ENCODE measurements around the gene CAMK1.

DNA sequence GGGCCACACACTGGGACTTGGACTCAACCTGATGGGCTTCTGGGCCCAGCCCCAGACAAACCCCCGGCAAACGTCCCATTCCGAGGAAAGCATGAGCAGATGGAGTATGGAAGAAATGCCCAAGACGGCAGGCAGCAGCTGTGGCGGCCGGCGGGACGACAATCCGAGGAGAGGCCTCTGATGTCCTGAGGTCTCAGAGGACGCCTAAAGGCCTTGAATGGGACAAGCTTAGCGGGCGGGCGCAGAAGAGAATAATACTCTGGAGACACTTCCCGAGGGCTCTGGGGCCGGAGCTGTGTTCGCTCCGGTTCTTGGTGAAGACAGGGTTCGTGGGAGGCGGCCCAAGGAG is 20.5 kb downstream of the CAMK1 start:
- TF ChIP-seq, protein P1, sequence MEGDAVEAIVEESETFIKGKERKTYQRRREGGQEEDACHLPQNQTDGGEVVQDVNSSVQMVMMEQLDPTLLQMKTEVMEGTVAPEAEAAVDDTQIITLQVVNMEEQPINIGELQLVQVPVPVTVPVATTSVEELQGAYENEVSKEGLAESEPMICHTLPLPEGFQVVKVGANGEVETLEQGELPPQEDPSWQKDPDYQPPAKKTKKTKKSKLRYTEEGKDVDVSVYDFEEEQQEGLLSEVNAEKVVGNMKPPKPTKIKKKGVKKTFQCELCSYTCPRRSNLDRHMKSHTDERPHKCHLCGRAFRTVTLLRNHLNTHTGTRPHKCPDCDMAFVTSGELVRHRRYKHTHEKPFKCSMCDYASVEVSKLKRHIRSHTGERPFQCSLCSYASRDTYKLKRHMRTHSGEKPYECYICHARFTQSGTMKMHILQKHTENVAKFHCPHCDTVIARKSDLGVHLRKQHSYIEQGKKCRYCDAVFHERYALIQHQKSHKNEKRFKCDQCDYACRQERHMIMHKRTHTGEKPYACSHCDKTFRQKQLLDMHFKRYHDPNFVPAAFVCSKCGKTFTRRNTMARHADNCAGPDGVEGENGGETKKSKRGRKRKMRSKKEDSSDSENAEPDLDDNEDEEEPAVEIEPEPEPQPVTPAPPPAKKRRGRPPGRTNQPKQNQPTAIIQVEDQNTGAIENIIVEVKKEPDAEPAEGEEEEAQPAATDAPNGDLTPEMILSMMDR (IDR thresholded peaks at IDR 0.05) = no peak
- TF ChIP-seq POLR2A (IDR thresholded peaks at IDR 0.05) = no peak

Data from esophagus squamous epithelium (tissue), 4 donors.